GM21717 (cell line): ENCODE results near the gene NRIP2.
"Not testable (repeated sequence)": the region's sequence is repeated elsewhere in the genome, so short reads cannot be mapped to it uniquely, and the experiment has no call there.

ENCODE experiments used
- ATAC-seq: cut with Tn5 transposase; IDR thresholded peaks from one replicate; pipeline ENCODE4 v1.9.1; 2021; ENCODE audit warnings: mild to moderate bottlenecking, moderate library complexity; ENCODE audit not compliant: unreplicated experiment

Gene NRIP2

GRCh38 chr12:2834581-2835491, at the start of gene NRIP2:
Gene NRIP2, minus strand, starts transcription at chr12:2835035. Its CDS starts 52 bp downstream, at chr12:2834983.
- no peak for ATAC-seq

- no peak for ATAC-seq
These were observed 45.0 kb upstream of the NRIP2 start for GRCh38 chr12:2879853-2880252.

GRCh38 chr12:2877953-2878732, 43.3 kb upstream of the NRIP2 start:
- no peak for ATAC-seq

GRCh38 chr12:2877047-2877952, 42.5 kb upstream of the NRIP2 start, which contains the start of the genes FOXM1 and RHNO1:
Gene FOXM1, minus strand, starts transcription at chr12:2877174. Its CDS starts 2,696 bp downstream, at chr12:2874478.
Gene RHNO1, plus strand, starts transcription at chr12:2877223. Its CDS starts 8,144 bp downstream, at chr12:2885367.
- peak; percentile 50 for ATAC-seq

GRCh38 chr12:2876431-2877046, 41.7 kb upstream of the NRIP2 start:
- peak; percentile 36 for ATAC-seq

GRCh38 chr12:2868986-2869632, 34.3 kb upstream of the NRIP2 start:
- not testable (repeated sequence) for ATAC-seq

GRCh38 chr12:2864198-2864597, 29.4 kb upstream of the NRIP2 start:
- no peak for ATAC-seq

GRCh38 chr12:2863402-2863801, 28.6 kb upstream of the NRIP2 start:
- not testable (repeated sequence) for ATAC-seq

- no peak for ATAC-seq
These were observed 28.0 kb upstream of the NRIP2 start for GRCh38 chr12:2862876-2863275.

- ATAC-seq, result no peak
These were observed 25.3 kb upstream of the NRIP2 start for GRCh38 chr12:2860170-2860569.

- no peak for ATAC-seq
These were observed 24.1 kb upstream of the NRIP2 start for GRCh38 chr12:2858944-2859421.

GRCh38 chr12:2858334-2858733, 23.5 kb upstream of the NRIP2 start:
- ATAC-seq, result no peak

GRCh38 chr12:2857576-2857975, 22.7 kb upstream of the NRIP2 start:
- ATAC-seq, result no peak

GRCh38 chr12:2857021-2857431, 22.2 kb upstream of the NRIP2 start, which contains the start of gene TEX52:
Gene TEX52, minus strand, starts transcription at chr12:2857039. Its CDS starts 13 bp downstream, at chr12:2857026.
- no peak for ATAC-seq

GRCh38 chr12:2856051-2856450, 21.2 kb upstream of the NRIP2 start:
- ATAC-seq, result no peak

- ATAC-seq, result no peak
These were observed 20.7 kb upstream of the NRIP2 start for GRCh38 chr12:2855546-2855945.

- no peak for ATAC-seq
These were observed 20.0 kb upstream of the NRIP2 start for GRCh38 chr12:2854669-2855453.

GRCh38 chr12:2853626-2854025, 18.8 kb upstream of the NRIP2 start:
- no peak for ATAC-seq

GRCh38 chr12:2851931-2852330, 17.1 kb upstream of the NRIP2 start:
- no peak for ATAC-seq
